HepG2 (cell line): ENCODE data around the gene MADD.

ENCODE experiments used
- CTCF ChIP-seq: sonication (generic); formaldehyde crosslinking; IDR thresholded peaks from 2 replicates; pipeline ENCODE4 v1.5.0; 2020; ENCODE audit warnings: mild to moderate bottlenecking, missing genetic modification reagents, moderate library complexity
- EP300 ChIP-seq, 3 experiments: sonication (generic) in 1 of 3; formaldehyde crosslinking in 1 of 3; IDR thresholded peaks; 2 replicates each; pipeline versions ENCODE4 v1.5.1 to v1.6.1; 2011 to 2020; ENCODE audit warnings: low read depth in 2 of 3, low read length in 2 of 3, borderline replicate concordance in 1 of 3, improper control_type of control experiment in 1 of 3, mild to moderate bottlenecking in 1 of 3, missing genetic modification reagents in 1 of 3, moderate library complexity in 1 of 3
- KDM3A ChIP-seq: IDR thresholded peaks from 2 replicates; pipeline ENCODE4 v1.6.1; 2018; ENCODE audit warnings: low read depth, missing compliant biosample characterization
- KIAA2018 ChIP-seq: sonication (generic); formaldehyde crosslinking; IDR thresholded peaks from 2 replicates; pipeline ENCODE4 v1.5.0; 2020; ENCODE audit warnings: mild to moderate bottlenecking, missing genetic modification reagents, borderline replicate concordance
- KLF13 ChIP-seq: sonication (generic); formaldehyde crosslinking; IDR thresholded peaks from 2 replicates; pipeline ENCODE4 v1.4.0; 2020; ENCODE audit warnings: mild to moderate bottlenecking, missing genetic modification reagents
- NR2F6 ChIP-seq, 2 experiments: IDR thresholded peaks; 2 replicates each; pipeline ENCODE4 v1.6.1; 2016; ENCODE audit warnings: antibody characterized with exemption in 1 of 2, mild to moderate bottlenecking in 1 of 2
- PHF8 ChIP-seq: sonication (generic); formaldehyde crosslinking; IDR thresholded peaks from 2 replicates; pipeline ENCODE4 v1.5.0; 2020; ENCODE audit warnings: missing genetic modification reagents
- PRMT3 ChIP-seq: sonication (generic); formaldehyde crosslinking; IDR thresholded peaks from 2 replicates; pipeline ENCODE4 v1.8.1; 2022; ENCODE audit warnings: low read depth, mild to moderate bottlenecking, moderate library complexity, missing genetic modification reagents, borderline replicate concordance
- TAF1 ChIP-seq: sonication (generic); formaldehyde crosslinking; IDR thresholded peaks from 2 replicates; pipeline ENCODE4 v1.4.0; 2020; ENCODE audit warnings: missing genetic modification reagents
- TEAD2 ChIP-seq: sonication (generic); formaldehyde crosslinking; IDR thresholded peaks from 2 replicates; pipeline ENCODE4 v1.9.0; 2021; ENCODE audit warnings: missing genetic modification reagents
- TRIM24 ChIP-seq: sonication (generic); formaldehyde crosslinking; IDR thresholded peaks from 2 replicates; pipeline ENCODE4 v1.8.0; 2022; ENCODE audit warnings: mild to moderate bottlenecking, missing genetic modification reagents
- ZNF839 ChIP-seq: sonication (generic); formaldehyde crosslinking; IDR thresholded peaks from 2 replicates; pipeline ENCODE4 v1.4.0; 2020; ENCODE audit warnings: missing genetic modification reagents, mild to moderate bottlenecking, borderline replicate concordance

GRCh38 chr11:47376525-47377371 lies 106.8 kb downstream of the MADD start:
- TF ChIP-seq TRIM24 (no peak), CTCF (peak; percentile 38), ZNF839 (CRISPR knock-in tag) (no peak), KLF13 (no peak), KDM3A (CRISPR knock-in tag) (no peak), NR2F6 (IDR thresholded peaks at IDR 0.05) (no peak), NR2F6 (CRISPR knock-in tag; IDR thresholded peaks at IDR 0.05) (no peak), KIAA2018 (CRISPR knock-in tag) (no peak), TAF1 (CRISPR knock-in tag) (no peak), TEAD2 (no peak), PHF8 (CRISPR knock-in tag) (no peak), EP300 (IDR thresholded peaks at IDR 0.05; ENCODE audit: low read depth in 2 of 2, low read length in 2 of 2) (no peak), EP300 (CRISPR knock-in tag; IDR thresholded peaks at IDR 0.05; ENCODE audit: borderline replicate concordance) (no peak), PRMT3 (CRISPR knock-in tag) (no peak)
